ENCODE data around the gene CDX1.

CDX1 gene

GRCh38 chr5:150137168-150137957 is 29.2 kb upstream of the CDX1 start:
- no peak for TF ChIP-seq CTCF (IDR thresholded peaks at IDR 0.05; ENCODE audit: insufficient read depth, low read depth, low read length, missing control alignments)
- no peak for DNase-seq (ENCODE audit: low read depth)
- H3K4me3 ChIP-seq (ENCODE audit: low read length), result no peak overlapping the region

- no peak overlapping the region for H3K4me3 ChIP-seq (ENCODE audit: low read length)
- DNase-seq (ENCODE audit: low read depth), result no peak
- TF ChIP-seq CTCF (IDR thresholded peaks at IDR 0.05; ENCODE audit: insufficient read depth, low read depth, low read length, missing control alignments), result no peak
Observed at GRCh38 chr5:150137997-150138396, 28.6 kb upstream of the CDX1 start.

- no peak for DNase-seq (ENCODE audit: low read depth)
- no peak for TF ChIP-seq CTCF (IDR thresholded peaks at IDR 0.05; ENCODE audit: insufficient read depth, low read depth, low read length, missing control alignments)
- no peak overlapping the region for H3K4me3 ChIP-seq (ENCODE audit: low read length)
Observed at GRCh38 chr5:150138551-150139265, 27.9 kb upstream of the CDX1 start.

GRCh38 chr5:150139334-150139733 is 27.2 kb upstream of the CDX1 start:
- no peak for TF ChIP-seq CTCF (IDR thresholded peaks at IDR 0.05; ENCODE audit: insufficient read depth, low read depth, low read length, missing control alignments)
- DNase-seq (ENCODE audit: low read depth), result no peak
- no peak overlapping the region for H3K4me3 ChIP-seq (ENCODE audit: low read length)

GRCh38 chr5:150140830-150141229 is 25.7 kb upstream of the CDX1 start:
- no peak overlapping the region for H3K4me3 ChIP-seq (ENCODE audit: low read length)
- TF ChIP-seq CTCF (IDR thresholded peaks at IDR 0.05; ENCODE audit: insufficient read depth, low read depth, low read length, missing control alignments), result no peak
- DNase-seq (ENCODE audit: low read depth), result no peak

GRCh38 chr5:150141544-150142184 is 24.9 kb upstream of the CDX1 start:
- H3K4me3 ChIP-seq (ENCODE audit: low read length), result no peak overlapping the region
- no peak for TF ChIP-seq CTCF (IDR thresholded peaks at IDR 0.05; ENCODE audit: insufficient read depth, low read depth, low read length, missing control alignments)
- DNase-seq (ENCODE audit: low read depth), result no peak

All from epithelial cell of esophagus (primary cell).